BE2C (cell line): ENCODE results near the gene ARPC5.

Experiments used
- DNase-seq: peaks from one replicate; pipeline ENCODE4 v3.0.0-alpha.2; 2020
- H3K27me3 ChIP-seq: fragments of 250-450 bp; sonication (Bioruptor Pico); 2 replicates; pipeline ENCODE4 v1.5.1; 2020; ENCODE audit warnings: mild to moderate bottlenecking
- H3K36me3 ChIP-seq: fragments of 250-450 bp; sonication (Bioruptor Pico); 2 replicates; pipeline ENCODE4 v1.5.1; 2020; ENCODE audit warnings: mild to moderate bottlenecking
- H3K4me1 ChIP-seq: fragments of 250-450 bp; sonication (Bioruptor Pico); 2 replicates; pipeline ENCODE4 v1.5.1; 2020
- H3K4me3 ChIP-seq: 2 replicates; pipeline ENCODE4 v1.5.1; 2011; ENCODE audit warnings: low read depth, low read length
- H3K9me3 ChIP-seq: fragments of 250-450 bp; sonication (Bioruptor Pico); 2 replicates; pipeline ENCODE4 v1.5.1; 2020
- TF ChIP-seq, protein P1 (sequence below): IDR thresholded peaks from 2 replicates; pipeline ENCODE4 v1.5.1; 2012; ENCODE audit warnings: mild to moderate bottlenecking, low read depth, low read length

Gene ARPC5

DNA sequence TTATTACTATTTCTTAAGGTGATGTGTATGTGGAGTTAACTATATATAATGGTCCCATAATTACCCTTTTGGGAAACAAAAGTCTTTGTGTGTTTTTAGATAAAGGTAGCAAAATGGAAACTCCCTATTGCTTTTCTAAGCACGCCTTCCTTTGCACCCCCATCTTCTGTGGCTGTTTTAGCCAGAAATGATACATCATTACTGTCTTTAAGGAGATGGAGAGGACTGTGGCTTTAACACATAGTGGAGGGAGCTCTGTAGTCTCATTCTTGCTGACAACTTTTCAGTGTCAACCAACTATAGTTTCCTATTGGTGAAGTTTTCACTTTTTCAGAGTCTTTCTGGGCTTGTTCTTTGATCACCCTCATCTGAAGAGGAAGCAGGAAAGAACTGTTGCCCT is 16.5 kb upstream of the ARPC5 start:
- Histone ChIP-seq H3K9me3 (no peaks in the 10 kb centered on the region), H3K36me3 (no peaks in the 10 kb centered on the region), H3K27me3 (no peaks in the 10 kb centered on the region), H3K4me1 (peaks cover 5% of the 10 kb centered on the region; the same call in 1 of the 2 replicates), H3K4me3 (no peak overlapping the region)
- DNase-seq: no peak
- TF ChIP-seq, protein P1, sequence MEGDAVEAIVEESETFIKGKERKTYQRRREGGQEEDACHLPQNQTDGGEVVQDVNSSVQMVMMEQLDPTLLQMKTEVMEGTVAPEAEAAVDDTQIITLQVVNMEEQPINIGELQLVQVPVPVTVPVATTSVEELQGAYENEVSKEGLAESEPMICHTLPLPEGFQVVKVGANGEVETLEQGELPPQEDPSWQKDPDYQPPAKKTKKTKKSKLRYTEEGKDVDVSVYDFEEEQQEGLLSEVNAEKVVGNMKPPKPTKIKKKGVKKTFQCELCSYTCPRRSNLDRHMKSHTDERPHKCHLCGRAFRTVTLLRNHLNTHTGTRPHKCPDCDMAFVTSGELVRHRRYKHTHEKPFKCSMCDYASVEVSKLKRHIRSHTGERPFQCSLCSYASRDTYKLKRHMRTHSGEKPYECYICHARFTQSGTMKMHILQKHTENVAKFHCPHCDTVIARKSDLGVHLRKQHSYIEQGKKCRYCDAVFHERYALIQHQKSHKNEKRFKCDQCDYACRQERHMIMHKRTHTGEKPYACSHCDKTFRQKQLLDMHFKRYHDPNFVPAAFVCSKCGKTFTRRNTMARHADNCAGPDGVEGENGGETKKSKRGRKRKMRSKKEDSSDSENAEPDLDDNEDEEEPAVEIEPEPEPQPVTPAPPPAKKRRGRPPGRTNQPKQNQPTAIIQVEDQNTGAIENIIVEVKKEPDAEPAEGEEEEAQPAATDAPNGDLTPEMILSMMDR: no peak

DNA sequence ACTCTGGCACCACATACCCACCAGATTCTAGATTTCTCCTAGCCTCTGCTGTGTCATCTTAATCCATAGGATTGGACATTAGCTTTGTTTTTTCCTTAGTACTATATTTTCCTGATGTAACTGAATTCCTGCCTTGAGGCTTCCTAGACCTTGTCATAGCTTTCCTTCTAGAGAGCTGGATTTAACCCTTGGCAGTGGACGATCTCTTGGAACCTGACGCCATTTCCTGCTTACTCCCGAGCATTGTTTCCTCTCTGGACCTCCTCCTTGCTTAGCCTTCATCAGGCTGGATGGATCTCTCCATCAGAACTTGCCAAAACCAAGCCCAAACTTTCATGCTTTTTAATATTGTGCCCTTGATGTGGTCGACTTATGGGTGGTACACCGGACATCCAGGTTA is 16.0 kb upstream of the ARPC5 start:
- TF ChIP-seq, protein P1: no peak
- DNase-seq: no peak
- Histone ChIP-seq H3K4me1 (peaks cover 5% of the 10 kb centered on the region; the same call in 1 of the 2 replicates), H3K36me3 (no peaks in the 10 kb centered on the region), H3K27me3 (no peaks in the 10 kb centered on the region), H3K4me3 (no peak overlapping the region), H3K9me3 (no peaks in the 10 kb centered on the region)

DNA sequence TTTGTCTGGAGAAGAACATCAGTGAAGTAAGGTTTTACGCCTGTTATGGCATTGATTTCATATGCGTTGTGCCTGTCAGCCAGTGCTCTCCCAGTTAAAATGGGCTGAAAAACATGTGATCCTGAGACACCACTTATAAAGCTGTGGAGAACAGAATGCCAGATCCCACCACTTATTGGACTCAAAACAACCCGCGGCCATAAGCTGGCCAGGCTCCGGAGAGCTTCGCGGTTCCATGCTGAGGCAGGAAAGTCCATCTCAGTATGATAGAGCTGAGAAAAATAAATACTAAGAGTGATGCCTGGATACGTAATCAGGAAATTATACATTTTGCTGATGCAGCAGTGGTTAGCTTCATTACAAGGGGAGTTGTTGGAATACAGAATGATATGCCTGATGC is 12.5 kb upstream of the ARPC5 start:
- Histone ChIP-seq H3K36me3 (no peaks in the 10 kb centered on the region), H3K4me1 (no peaks in the 10 kb centered on the region), H3K9me3 (no peaks in the 10 kb centered on the region), H3K4me3 (no peak overlapping the region), H3K27me3 (no peaks in the 10 kb centered on the region)
- DNase-seq: no peak
- TF ChIP-seq, protein P1: no peak

DNA sequence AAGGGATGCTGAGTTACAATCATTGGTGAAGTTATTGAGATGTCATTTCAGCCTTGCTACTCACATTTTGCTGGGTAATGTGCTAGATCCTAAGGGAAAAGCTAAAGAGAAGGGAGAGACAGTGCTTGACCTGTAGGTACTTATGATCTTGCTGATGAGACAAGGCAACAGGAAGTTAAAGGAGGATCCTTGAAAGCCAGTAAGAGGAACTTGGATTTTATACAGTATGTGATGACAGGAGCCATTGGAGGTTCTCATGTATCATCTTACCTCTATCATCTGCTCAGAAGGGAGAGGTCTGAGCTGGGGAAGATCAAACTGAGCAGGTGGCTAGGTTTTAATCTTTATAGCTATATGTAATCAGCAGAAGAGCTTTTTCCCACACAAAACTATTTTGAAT is 11.2 kb upstream of the ARPC5 start:
- Histone ChIP-seq H3K27me3 (no peaks in the 10 kb centered on the region), H3K4me1 (no peaks in the 10 kb centered on the region), H3K9me3 (no peaks in the 10 kb centered on the region), H3K36me3 (no peaks in the 10 kb centered on the region), H3K4me3 (no peak overlapping the region)
- DNase-seq: no peak
- TF ChIP-seq, protein P1: no peak

DNA sequence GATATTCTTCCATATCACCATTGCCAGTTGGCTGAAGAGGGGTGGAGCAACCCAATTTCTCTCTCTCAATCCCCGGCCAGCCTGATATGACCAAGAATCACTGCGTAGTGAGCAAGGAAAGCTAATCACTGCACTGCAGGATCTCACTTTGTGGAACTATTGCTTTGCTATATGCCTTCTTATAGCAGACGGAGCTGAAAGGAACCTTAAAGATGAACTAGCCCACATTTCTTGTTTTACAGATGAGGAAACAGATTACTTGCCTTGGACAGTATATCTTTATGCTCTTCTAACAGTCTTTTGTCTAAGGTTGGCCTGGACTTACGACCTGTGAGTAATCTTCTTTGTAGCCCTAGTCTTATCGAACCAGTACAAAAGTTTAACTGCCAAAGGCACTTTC is 9.9 kb upstream of the ARPC5 start:
- H3K9me3 ChIP-seq: no peaks in the 10 kb centered on the region
- no peak for DNase-seq
- no peaks in the 10 kb centered on the region; the same call in 1 of the 2 replicates for H3K27me3 ChIP-seq
- TF ChIP-seq, protein P1: no peak
- H3K36me3 ChIP-seq: no peaks in the 10 kb centered on the region
- no peak overlapping the region for H3K4me3 ChIP-seq
- no peaks in the 10 kb centered on the region for H3K4me1 ChIP-seq

DNA sequence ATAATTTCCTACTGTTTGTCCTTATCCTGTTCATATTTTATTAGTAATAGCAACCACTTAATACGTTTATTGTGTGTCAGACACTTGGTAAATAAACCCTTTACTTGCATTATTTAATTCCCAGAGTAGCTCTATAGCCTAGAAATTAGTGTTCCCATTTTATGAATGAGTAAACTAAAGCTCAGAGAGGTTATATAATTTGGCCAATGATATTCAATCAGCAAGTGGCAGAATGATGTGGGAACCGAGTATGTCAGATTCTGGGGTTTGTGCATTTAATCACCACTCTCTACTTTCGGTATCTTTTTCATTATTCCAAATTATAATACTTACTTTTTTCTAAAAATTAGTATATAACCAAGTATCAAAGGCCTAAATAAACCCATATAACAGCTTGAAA is 6.6 kb upstream of the ARPC5 start:
- no peaks in the 10 kb centered on the region; the same call in 1 of the 2 replicates for H3K27me3 ChIP-seq
- H3K4me1 ChIP-seq: no peaks in the 10 kb centered on the region
- no peaks in the 10 kb centered on the region for H3K36me3 ChIP-seq
- TF ChIP-seq, protein P1: no peak
- no peak for DNase-seq
- H3K4me3 ChIP-seq: no peak overlapping the region
- H3K9me3 ChIP-seq: no peaks in the 10 kb centered on the region
